ENCODE results near the gene DNAH7.

GRCh38 chr2:195863564-195863963 is 205.1 kb downstream of the DNAH7 start:
- no peak for TF ChIP-seq POLR2A (IDR thresholded peaks at IDR 0.05)
- TF ChIP-seq CTCF (IDR thresholded peaks at IDR 0.05): no peak
